ENCODE measurements around the gene MCEMP1.

The MCEMP1 gene, protein sequence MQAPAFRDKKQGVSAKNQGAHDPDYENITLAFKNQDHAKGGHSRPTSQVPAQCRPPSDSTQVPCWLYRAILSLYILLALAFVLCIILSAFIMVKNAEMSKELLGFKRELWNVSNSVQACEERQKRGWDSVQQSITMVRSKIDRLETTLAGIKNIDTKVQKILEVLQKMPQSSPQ

DNA sequence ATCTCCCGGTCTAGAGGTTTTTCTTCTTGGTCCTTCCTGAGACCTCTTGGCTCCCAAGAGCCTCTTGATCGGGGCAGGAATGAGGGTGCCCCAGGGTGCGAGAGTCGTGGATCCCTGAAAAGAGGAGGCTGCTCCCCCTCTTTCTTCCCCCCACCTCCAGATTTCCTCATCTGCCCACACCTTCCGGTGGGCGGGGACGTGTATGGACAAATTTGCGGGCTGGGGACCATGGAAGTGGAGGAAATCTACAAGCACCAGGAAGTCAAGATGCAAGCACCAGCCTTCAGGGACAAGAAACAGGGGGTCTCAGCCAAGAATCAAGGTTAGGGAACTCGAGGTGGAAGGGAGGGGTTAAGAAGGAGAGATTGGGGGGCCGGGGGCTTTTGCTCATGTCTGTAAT lies at the start of gene MCEMP1:
Gene MCEMP1 (plus strand): TSS at position 237 of the 400 bp plus-strand sequence. CDS start 31 bp downstream, at position 268.
- no peak for DNase-seq (ENCODE audit: low read depth in 2 of 2)

DNA sequence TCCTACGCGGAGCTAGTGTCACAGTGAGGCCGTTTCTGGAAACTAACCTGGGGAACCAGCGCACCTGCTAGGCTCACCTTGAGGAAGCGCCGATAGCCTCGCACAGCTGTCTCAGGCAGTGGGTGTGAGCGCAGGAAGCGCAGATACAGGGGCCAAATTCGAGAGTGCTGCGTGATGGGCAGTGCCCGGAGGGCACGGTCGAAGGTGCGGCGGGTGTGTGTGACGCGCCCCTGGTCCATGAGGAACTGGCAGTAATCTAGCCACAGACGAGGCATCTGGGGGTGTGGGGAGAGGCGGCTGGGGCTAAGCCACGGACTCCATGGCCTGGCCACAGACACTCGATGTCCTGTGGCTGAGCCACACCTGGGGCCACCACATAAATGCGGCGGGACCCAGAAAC lies 49.7 kb upstream of the MCEMP1 start:
- no peak for DNase-seq (ENCODE audit: low read depth in 2 of 2)

DNA sequence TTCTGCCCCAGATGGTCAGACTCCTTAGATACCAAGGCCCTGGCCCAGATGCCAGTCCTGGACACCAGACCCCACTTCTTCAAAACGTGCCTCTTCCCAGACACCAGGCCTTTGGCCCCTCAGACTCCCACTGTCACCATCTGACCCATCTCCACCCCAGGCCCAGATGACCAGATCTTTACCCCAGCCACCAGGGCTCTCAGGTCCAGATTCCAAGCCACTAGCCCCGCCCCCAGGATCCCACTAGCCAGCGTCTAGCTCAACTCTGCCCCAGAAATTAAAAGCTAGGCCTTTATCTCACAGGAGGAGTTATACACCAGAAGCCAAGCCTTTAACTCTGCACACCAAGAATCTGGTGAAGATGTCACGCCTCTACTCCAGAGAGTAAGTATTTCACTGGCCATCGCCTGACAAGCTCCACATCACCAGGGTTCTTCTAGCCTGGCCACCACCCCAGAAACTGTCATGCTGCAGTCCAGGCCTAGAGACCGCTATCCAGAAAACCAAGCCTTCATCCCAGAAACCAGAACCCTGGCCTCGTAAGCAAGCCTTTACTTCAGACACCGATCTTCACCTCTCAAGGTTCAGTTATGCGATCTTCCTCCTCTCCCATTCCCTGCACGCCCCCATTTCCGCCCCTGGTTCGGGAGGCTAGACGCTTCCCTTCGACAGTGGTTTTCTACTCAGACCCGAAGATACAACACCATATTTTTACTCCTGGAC lies 48.1 kb upstream of the MCEMP1 start:
- no peak for DNase-seq (ENCODE audit: low read depth in 2 of 2)

DNA sequence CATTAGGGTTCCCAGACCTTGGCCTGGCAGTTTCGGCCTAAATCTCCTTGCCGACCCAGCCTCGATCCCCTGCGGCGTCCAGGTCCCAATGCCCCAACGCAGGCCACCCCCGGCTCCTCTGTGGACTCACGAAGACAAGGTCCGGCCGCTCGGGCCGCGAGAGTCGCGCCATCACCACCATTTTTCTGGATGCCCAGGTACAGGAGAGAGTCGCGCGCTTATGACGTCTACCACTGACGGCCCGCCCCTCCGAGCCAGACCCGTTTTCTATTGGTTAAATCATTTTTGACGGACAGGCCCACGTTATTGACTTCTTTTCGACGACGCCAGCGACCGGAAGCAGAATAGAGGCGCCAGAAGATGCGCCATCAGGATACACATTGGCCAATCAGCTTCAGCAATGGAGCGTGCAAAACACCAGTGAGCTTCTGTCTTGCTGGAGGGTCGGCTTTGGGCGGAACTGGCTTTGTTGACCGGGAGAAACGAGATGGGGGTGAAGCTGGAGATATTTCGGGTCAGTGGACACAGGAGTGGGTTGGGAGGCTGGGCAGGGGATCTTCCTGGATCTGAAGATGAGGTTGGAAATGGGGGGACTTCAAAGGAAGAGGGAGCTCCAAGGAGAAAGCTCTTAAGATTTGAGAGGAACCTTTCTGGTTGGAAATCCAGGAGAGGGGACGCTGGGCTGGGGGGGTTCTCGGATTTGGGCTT lies 47.4 kb upstream of the MCEMP1 start, which contains the start of the genes PET100 and XAB2:
Gene PET100 (plus strand): TSS at position 447 of the 708 bp plus-strand sequence. CDS start 41 bp downstream, at position 488.
Gene XAB2 (minus strand): TSS at position 199 of the 708 bp plus-strand sequence. CDS start 18 bp downstream, at position 181.
- peak; percentile 86 to 90 for DNase-seq (ENCODE audit: low read depth in 2 of 2)

DNA sequence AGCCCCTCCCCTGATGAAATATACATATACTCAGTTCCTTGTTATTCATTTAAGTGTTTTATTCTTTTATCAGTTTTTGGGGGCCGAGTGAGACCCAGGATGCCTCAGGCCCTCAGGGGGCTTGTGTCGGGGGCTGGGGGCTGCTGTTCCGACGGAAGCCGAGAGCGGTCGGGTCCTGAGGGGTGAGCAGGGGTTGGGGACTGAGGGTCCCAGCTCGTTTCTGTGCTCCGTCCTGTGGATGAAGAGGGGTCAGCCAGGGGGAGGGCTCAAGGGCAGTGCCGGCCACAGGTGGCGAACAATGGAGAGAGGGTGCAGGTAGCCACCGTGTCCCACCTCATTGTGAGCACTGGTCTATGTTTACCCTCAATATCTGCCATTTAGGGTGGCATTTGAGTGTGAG lies 45.3 kb upstream of the MCEMP1 start:
- DNase-seq (ENCODE audit: low read depth in 2 of 2): no peak

DNA sequence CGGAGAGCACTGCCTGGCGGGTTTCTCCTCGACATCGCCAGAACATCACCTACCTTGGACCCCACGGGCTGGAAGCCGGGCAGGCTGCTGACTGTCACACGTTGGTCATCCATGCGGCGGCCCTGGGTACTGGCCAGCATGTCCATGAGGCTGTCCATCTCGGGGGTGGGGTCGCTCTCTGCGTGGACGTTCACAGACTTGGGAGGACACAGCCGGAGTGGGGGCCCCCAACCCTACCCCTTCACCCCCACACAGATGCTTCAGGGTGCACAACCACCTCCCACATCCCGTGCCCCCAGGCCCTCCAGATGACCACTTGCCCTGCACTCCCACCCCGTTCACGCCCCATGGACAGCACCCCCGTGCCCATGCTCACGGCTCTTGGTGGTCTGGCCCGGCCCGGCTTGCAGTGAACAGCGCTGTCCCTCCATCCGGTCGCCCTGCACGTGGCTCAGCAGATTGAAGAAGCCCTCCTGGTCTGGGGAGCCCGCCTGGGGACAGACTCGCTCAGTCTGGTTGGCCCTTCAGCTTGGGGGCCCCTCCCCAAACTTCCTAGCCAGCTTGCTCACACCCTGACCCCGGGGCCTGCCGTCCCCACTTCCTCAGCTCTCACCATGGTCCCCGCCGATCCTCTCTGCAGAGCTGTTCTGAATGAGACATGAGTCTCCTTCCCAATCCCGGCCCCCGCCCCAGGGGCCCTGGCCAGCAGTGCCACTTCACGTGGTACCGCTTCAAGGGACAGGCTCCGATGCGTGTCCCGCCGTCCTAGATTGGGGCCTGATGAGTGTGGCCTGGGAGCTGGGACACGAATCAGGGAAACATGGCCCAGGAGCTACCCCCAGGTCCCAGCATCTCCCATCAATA lies 44.3 kb upstream of the MCEMP1 start:
- DNase-seq (ENCODE audit: low read depth in 2 of 2): no peak

DNA sequence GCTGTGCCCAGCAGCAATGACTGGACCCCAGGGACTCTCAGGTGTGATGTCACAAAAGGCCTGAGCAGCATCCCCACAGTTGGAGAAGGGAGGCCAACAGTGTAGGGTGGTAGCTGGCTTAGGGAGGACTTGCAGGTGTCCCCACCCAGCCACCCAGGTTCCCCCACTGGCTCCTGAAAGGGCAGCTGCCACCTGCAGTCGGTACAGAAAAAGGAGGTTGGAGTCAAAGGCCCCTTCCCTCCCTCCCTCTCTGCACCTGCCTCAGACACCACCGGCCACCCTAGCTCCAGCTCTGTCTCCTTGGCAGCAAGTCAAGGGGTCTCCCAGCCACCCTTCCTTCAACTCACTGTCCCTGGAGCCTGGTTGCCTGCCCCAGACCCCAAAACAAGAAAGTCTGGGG lies 43.2 kb upstream of the MCEMP1 start, which contains the start of gene PCP2:
Gene PCP2 (minus strand): TSS at position 22 of the 400 bp plus-strand sequence. CDS start 262 bp downstream, outside the sequence.
- DNase-seq (ENCODE audit: low read depth in 2 of 2): no peak

DNA sequence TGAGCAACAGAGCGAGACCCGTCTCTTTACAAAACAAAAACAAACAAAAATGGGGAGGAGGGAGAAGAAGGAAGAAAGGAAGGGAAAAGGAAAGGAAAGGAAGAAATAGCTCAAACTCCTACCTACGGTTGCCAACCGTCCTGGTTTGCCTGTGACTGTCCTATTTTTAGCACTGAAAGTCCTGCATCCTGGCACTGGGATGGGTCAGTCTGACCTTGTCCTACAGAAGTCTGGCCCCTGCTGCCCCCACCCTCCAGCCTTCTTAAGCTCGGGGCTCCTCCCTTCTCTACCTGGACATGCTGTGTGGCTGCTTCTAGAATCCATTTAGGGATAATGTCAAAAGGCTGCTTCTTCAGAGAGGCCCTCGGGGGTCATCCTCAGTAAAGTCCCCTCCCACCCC lies 41.2 kb upstream of the MCEMP1 start:
- DNase-seq (ENCODE audit: low read depth in 2 of 2): no peak

DNA sequence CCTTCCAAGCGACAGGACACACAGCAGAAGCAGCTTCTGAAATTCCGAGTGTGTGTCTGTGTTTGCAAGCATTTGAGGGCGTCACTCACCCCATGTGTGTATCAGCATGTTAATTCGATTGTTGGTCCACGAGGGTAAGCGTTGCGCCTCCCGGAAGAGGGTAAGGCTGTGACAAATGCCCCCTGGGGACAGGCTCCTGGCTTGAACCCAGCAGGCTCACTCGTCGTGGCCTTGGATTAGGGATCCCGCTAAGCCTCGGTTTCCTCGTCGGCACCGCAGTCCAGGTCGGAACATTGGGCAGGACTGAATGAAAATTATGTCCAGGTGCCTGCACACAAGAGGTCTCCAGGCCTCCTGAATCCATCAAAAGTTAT lies 40.6 kb upstream of the MCEMP1 start:
- no peak for DNase-seq (ENCODE audit: low read depth in 2 of 2)

DNA sequence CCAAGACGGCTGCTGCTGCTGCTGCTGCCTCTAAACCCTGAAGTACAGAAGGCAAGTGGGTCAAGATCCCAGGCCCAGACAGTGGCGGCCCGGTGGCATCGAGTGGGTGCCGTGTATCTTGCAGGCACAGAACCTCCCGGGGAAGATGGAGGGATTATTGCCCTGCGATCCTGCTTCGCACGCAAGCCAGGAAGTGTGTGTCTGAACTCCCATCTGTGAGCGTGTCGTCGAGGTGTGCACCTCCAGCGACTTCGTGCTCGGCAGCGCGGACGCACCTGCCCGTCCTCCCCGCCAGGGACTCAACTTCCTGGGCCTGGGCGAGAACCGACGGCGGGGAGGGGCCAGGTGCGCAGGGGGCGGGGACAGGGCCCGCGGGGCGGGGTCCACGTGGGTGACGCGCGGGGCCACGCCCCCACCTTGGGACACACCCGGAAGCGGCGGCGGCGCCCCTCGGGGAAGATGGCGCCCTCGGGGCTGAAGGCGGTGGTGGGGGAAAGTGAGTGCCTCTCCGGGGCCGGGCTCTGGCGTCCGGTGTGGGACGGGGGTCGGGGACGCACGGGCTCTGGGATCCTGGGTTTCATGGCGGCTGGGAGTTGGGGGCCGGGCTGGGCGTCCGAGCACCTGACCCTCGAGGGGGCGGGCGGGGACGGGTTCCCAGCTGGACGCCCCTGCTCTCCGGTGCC lies 40.1 kb upstream of the MCEMP1 start, which contains the start of gene STXBP2:
Gene STXBP2 (plus strand): TSS at position 420 of the 683 bp plus-strand sequence. CDS start 40 bp downstream, at position 460.
- peak; percentile 84 for DNase-seq (ENCODE audit: low read depth in 2 of 2)

DNA sequence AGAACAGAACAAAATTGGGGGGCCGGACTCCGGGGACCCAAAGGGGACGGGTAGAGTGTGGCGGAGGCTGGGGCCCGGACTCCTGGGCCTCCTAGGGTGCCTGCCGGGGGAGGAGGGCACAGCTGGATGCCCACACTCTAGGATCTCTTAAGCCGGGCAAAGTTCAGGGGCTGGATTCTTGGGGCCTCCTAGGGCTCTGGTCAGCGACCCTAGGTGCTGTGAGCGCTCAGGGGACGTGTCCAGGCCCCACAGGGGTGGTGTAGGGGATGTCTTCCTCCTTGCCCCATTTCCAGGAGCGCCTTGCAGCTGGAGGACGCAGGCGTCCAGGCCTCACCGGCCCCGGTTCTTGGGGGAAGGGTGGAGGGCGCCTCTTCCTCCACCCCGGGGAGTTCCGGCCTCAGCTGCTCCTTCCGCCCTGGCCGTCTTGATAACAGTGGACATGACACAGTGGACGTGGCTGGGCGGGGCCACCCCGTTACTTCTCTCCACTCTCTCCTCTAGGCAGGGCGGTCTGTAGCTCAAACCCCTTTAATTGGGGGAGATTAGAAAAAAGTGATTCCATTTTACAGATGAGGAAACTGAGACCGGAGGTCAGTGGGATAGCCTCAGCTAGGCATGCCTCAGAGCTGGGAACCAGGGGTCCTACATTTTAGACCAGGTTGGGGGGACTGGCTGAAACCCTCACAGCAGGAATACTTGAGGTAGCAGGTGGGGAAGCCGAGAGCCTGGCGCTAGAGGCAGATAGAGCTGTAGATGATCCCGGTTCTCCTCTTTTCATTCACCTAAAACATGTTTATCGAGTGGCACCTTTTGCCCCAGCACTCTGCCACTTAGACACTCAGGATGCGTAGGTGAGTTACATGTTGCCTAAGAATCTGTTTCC lies 39.3 kb upstream of the MCEMP1 start:
- no peak for DNase-seq (ENCODE audit: low read depth in 2 of 2)

DNA sequence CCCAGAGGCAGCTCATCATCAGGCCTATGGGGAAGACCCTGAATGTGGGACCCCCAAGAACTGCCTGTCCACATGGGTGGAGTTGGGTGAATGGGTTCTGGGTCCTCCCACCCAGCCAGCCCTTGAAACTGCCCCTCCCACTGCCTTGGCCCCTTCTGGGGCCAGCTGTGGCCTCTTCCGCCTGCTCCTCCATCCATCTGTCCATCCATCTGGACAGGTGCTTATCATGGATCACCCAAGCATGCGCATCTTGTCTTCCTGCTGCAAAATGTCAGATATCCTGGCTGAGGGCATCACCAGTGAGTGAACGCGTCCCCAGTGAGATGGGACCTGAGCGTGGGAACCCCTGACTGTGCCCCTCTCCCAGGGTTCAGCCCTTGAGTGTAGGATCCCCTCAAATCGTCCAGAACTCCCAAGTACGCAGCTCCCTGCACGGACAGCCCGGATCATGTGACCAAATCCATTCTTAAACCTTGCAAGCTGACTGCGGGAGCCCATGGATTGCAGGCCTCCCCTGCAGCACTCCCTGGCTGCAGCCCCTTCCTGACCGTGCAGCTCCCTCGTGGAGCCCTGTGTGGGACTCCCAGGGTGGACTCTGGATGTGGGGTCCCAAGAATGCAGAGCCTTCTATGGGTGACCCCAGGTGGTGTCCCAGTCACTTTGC lies 38.0 kb upstream of the MCEMP1 start:
- no peak for DNase-seq (ENCODE audit: low read depth in 2 of 2)

DNA sequence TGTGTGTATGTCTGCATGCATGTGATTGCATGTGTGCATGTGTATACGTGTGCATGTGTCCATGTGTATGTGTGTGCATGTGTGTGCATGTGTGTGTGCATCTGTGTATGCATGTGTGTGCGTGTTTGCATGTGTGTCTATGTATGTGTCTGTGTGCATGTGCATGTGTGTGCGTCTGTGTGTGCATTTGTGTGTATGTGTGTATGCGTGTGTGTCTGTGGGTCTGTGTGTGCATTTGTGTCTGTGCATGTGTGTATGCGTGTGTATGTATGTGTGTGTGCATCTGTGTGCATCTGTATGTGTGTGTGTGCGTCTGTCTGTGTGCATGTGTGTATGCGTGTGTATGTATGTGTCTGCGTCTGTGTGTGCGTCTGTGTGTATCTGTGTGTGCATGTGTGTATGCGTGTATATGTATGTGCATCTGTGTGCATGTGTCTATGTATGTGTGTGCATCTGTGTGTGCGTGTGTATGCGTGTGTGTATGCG lies 37.0 kb upstream of the MCEMP1 start:
- no peak for DNase-seq (ENCODE audit: low read depth in 2 of 2)

DNA sequence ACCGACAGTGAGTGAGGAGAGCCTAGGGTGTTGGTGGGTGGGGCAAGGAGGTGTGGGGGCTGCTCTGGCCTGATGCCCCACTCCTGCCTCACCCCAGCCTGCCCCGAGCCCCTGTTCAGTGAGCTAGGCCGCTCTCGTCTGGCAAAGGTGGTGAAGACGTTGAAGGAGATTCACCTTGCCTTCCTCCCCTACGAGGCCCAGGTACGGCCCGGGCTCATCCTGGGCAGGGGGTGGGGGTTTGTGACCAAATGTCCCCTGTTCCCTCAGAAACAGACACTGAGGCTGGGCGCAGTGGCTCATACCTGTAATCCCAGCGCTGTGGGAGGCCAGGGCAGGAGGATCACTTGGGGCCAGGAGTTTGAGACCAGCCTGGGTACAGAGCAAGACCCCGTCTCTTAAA lies 36.1 kb upstream of the MCEMP1 start:
- DNase-seq (ENCODE audit: low read depth in 2 of 2): no peak

DNA sequence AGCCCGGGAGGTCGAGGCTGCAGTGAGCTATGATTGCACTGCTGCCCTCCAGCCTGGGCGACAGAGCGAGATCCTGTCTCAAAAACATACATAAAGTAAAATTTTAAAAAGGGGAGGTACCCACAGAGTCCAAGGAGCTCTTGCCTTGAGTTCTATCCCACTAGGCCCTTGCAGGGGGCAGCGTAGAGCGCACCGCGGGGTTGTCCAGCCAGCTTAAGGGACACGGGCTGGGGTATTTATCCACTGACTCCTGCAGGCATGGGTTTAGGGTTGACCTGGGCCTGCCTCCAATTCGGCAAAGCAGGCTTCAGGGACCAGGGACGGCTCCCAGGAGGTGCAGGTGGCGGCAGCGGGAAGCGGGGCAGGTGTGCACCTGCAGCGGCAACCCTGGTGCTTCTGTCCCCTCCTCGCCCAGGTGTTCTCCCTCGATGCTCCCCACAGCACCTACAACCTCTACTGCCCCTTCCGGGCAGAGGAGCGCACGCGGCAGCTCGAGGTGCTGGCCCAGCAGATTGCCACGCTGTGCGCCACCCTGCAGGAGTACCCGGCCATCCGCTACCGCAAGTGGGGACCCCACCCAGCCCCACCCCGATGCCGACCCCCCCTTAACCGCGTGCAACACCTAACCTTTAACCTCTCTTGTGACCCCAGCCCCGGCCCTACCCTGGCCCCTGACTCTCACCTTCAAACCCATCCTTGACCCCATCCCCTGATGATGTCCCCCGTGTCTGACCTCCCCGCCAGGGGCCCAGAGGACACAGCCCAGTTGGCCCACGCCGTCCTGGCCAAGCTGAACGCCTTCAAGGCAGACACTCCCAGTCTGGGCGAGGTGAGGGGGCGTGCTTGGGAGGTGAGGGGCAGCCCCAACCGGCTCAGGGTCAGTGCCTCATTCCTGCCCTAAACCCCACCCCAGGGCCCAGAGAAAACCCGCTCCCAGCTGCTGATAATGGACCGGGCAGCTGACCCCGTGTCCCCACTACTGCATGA lies 35.3 kb upstream of the MCEMP1 start:
- DNase-seq (ENCODE audit: low read depth in 2 of 2): no peak

DNA sequence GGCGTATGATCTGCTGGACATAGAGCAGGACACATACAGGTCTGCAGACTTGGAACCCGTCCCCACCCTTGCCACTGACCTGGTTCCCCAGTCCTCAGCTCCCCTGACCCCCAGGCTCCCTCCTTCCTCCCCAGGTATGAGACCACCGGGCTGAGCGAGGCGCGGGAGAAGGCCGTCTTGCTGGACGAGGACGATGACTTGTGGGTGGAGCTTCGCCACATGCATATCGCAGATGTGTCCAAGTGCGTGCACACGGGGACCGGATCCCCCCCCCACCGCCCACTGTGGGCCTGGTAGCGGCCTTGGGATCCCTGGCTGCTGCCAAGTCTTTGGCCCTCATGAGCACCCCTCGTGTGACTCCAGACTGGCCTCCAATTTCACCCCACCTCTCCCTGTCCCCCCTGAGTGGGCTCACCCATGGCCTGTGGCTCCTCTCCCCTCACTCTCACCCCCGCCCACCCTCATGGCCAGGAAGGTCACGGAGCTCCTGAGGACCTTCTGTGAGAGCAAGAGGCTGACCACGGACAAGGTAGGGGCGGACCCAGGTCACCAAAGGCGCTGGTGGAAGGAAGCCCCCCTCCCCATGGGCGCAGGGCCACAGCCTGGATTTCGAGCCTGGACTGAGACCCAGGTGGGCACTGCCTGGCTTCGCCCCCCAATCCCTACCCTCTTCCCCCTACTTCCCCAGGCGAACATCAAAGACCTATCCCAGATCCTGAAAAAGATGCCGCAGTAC lies 34.4 kb upstream of the MCEMP1 start:
- DNase-seq (ENCODE audit: low read depth in 2 of 2): no peak

DNA sequence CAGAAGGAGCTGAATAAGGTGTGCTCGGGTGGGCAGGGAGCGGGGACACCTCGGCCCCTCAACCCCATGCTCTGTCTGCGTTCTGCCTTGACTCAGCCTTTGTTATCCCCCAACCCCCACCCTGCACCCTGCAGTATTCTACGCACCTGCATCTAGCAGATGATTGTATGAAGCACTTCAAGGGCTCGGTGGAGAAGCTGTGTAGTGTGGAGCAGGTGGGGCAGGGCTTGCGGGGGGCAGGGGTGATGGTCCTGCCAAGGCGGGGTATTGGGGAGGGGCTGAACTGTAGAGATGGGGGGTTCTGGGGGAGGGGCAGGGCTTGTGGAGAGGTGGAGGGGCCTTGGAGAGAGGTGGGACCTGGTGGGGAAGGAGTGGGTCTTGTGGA lies 33.9 kb upstream of the MCEMP1 start:
- no peak for DNase-seq (ENCODE audit: low read depth in 2 of 2)

Measured in activated CD8-positive, alpha-beta memory T cell treated with anti-CD3 and anti-CD28 coated beads for 4 hours (primary cell).